Right ventricle myocardium inferior (tissue), 1 donor: ENCODE data around the gene REPS1. TPM values are rescaled to one million over a fixed set of nuclear protein-coding genes. Genes with fewer than 3 reads are reported as not detected.
A peak's percentile ranks its signal among the peaks of the same experiment; 100 is the strongest.

Experiments used
- ATAC-seq: fragments of 200-7000 bp; cut with Tn5 transposase; one replicate; pipeline ENCODE4 v1.9.1; 2020; ENCODE audit warnings: mild to moderate bottlenecking, moderate library complexity
- DNase-seq: peaks from one replicate; pipeline ENCODE4 v3.0.0; 2021; ENCODE audit errors: missing footprints
- intact Hi-C: fragments of 100-400 bp; cut with DNase I; formaldehyde crosslinking; loops from one replicate; pipeline ENCODE4 v1.11.0; 2022
- total RNA-seq: library from RNA; stranded (reverse); fragmentation: NEBNext Ultra II Directional; extraction: Animal tissue kit (Norgen Biotek cat#: 25700); gene quantifications from one replicate; pipeline ENCODE4 v1.2.1, GENCODE V29; 2021
- donor health status: DM: no; HTN: yes; CAD: no; lungs with severe emphysema.

The REPS1 gene
- total RNA-seq, 1 donor from 2014 or later, result 31.1 TPM

DNA sequence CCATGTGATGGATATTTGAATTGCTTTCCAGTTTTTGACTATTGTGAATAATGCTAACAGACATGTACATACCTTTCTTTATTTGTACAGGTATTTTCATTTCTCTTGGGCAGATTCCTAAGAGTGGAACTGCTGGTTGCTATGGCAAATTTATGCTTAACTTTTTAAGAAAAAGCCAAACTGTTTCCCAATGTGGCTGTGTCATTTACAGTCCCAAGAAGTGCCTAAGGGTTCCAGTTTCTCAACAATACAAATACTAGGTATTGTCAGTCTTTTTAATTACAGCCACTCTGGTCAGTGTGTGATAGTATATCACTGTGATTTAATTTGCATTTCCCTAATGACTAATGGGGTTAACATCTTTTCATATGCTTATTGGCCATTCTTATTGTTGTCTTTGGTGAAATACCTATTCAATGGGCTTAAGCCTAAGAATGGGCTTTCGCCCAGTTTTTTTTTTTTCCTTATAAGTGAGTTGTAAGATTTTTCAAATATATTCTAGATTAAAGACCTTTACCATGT is 10.3 kb downstream of the REPS1 start:
- no peak for ATAC-seq
- intact Hi-C loops, result no loop called here
- DNase-seq, result no peak

DNA sequence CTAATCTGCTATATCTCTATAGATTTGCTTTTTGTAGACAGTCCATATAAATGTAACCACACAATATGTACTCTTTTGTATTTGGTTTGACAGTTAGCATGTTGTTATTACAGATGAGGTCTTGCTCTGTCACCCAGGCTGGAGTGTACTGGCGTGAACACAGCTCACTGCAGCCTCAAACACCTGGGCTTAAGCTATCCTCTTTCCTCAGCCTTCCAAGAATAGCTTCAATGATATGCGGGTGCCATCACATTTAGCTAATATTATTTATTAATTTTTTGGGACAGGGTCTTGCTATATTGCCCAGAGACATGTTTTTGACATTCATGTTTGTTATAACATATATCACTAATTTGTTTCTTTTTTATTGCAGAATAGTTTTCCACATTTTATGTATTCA is 10.8 kb downstream of the REPS1 start:
- no peak for DNase-seq
- no peak for ATAC-seq
- intact Hi-C loops, result no loop called here

DNA sequence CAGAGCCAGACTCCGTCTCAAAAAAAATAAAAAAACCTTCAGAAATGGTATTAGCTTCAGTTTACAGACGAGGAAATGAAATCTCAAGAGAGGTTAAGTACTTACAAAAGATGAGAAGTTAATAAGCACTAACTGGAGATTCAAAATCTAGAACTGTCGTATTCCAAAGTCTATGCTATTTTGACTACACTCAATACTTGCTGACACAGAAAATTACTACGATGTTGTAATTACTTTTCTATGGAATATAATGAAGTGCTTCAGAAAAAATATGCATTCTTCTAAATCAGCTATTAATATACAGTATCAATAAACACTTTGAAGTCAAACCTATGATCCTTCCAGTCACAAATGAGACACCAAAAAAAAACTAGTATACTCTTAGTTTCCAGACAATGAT is 12.2 kb downstream of the REPS1 start:
- intact Hi-C loops, result no loop called here
- ATAC-seq, result no peak
- no peak for DNase-seq

DNA sequence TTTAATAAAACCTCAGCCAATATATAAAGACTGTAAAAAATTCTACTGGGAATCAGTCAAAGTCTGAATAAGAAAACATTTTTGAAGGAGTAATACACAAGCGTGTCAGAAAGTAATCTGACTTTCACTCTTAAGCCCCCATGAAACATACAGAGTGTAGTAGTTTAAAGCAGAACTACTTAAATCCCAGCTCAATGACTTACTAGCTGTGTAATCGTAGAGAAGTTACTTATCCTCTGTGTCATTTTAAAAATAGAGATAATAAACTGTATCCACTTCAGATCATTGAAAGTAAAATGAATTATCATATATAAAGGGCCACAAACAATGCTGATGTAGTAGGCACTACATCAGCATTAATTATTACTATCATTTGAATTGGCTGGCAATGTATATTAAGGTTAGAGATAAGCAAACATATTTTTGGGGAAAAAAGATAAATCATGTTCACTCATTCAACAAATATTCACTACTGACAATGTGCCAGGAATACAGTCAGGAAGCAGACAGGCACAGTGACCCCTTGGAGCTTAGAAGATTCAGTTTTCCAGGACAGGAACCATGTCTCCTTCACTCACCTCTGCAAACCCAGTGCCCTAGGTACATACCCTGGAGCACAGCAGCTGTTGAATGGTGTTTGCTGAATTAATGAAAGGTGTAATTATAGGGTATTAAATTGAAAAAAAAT is 14.4 kb downstream of the REPS1 start:
- no peak for DNase-seq
- no peak for ATAC-seq
- intact Hi-C loops, result no loop called here

DNA sequence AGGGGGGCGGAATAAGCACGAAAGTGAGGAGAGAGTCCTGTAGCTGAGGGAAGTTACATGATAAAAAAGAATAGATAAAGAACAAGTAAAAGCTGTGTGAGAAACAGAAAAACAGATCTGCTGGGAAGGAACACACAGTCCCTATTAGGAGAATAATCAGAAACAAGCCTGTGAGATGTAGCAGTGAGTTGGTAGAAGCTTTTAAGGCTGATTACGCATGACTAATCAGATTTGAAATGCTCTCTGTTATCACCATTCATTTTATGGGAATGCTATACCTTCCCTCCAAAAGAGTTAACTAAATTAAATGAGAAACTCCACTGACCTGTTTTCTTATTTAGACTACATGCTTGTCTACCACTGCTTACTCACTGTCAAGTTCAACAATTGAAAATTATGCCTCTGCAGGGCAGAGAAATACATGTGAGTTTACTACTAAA is 15.8 kb downstream of the REPS1 start:
- ATAC-seq (peak; percentile 35), DNase-seq (no peak)
- intact Hi-C loops, result no loop called here

DNA sequence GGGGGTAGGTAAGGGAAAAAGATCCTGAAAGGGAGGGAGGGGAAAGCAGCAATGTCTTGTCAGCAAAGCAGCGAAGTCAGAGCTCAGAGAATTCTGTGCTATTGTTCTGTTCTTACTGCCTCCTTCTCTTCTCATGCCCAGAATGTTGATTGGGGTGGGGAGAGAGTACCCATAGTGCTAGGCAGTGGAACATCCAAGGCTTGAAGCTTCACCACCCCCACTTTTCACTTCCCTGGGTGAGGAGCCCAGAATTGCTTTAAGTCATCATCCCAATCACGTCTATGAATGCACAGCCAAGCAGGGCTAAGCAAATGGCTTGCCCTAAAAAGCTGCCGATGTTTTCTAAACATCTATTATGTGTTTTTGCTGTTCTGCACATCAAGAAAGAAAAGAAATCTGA is 16.5 kb downstream of the REPS1 start:
- DNase-seq (no peak), ATAC-seq (peak; percentile 37)
- intact Hi-C loops, result no loop called here

DNA sequence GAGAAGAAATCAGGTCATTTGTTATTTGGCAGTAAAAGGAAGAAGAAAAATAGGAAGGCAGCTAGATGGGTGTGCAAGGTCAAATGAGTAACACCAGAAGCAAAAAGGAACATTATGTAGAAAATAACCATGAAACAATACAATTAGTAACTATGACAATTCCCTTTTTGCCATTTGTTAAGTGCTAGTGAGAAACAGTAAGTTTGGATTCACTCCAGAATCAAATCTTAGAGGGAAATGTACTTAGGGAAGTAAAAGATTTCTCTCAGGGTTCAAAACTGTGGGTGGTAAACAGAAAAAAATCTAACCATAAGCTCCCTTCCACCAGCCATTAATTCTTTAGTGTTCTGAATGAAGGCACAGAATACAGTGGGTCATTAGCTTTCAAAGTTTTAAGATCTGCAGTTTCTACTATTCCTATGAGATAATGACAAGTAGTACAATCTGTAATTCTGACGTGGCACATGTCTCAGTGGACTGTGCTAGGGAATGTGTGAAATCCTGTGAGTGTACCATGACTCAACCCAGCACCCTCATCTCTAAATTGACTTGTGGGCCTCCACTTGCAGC is 17.1 kb downstream of the REPS1 start:
- DNase-seq (no peak), ATAC-seq (peak; percentile 80)

DNA sequence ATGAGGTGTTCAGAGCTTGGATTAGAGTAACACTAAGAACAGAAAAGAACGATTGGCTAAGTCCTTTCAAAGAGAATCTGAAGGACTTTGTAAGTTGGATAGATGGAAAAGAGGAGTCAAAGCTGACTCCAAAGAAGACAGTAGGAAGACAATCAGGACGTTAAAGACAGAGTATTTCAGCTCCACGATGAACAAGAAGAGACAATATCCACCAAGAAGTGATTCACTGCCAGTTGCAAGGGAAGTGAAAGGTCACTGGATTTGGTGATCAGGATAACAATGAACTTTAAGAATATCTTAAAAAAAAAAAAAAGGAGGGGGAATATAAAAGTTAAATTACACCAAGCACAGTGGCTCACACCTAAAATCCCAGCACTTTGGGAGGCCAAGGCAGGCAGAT is 17.9 kb downstream of the REPS1 start:
- DNase-seq (no peak), ATAC-seq (no peak)
- intact Hi-C loops, result no loop called here

More for the DNA sequence above, 17.1 kb downstream of the REPS1 start:
- intact Hi-C loops, result no loop called here

DNA sequence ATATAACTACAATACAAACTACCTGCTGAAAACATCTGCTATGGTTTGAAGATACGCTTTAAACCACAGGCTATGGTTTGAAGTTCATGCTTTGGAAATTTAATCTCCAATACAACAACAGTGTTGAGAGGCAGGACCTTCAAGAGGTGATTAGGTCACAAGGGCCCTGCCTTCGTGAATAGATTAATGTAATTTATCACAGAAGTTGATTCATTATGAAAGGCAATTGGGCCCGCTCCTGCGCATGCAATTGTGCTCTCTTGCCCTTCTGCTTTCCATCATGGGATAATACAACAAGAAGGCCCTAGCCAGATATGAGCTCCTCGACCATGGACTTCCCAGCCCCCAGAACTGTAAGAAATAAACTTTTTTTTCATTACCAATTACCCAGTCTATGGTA is 21.2 kb downstream of the REPS1 start:
- no peak for ATAC-seq
- intact Hi-C loops, result no loop called here
- DNase-seq, result no peak

DNA sequence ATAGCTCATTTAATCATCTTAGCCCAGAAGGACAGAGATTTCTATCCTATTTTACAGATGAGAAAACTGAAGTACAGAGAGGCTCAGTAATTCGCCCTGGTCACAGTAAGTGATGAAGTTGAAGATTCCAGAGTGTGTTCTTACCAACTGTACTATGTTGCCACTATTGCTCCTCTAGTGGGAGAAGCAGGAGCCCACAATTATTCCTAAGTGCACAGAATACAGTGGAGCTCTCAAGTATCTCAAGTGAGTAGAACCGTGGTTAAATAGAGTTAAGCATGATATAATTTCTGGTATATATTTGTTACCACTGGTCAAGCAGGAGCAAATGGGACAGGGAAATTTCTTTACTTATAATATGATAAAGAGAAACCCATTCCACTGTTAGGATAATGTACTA is 22.1 kb downstream of the REPS1 start:
- DNase-seq (no peak), ATAC-seq (no peak)
- intact Hi-C loops, result no loop called here

DNA sequence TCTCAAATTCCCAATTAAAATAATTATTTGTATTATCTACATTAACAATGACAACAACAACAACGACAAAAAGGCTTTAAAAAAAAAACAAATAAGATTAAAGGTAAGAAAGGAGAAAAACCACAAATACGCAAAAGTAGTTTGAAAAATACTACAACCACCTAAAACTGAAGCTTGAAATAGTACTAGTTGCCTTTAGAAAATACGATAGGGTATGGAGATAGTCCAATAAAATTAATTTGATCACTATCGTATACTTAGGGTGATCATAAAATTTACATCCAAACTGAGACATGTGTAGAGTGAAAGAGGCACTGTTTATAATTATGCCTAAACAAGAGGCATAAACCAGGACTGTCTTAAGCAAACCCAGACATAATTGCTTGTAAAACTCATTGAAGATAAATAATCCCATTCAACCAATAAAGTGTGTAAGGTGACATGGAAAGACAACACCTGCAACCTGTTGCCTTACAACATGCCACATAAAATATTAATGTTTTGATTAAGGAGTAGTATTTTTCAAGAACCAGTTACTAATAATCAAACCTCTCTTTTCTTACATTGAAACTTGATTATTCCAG is 22.7 kb downstream of the REPS1 start:
- DNase-seq, result no peak

DNA sequence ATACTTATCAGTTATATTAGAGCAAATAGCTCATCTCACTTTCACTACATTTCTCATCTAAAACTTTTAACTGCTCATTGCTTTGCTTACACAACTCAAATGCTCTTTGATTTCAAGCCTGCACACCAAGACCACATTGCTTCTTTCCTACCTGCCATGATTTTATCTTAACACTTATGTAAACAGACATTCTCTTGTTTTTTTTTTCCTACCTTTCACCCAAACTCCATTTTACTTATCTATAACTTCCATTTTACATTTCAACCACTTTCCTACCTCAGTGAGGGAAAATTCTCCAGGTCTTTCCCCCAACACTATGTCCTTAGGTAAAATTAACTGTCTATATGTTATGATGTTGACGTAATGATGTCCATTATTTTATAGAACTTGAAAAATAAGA is 24.0 kb downstream of the REPS1 start:
- intact Hi-C loops, result no loop called here
- ATAC-seq (no peak), DNase-seq (no peak)

More for the DNA sequence above, 22.7 kb downstream of the REPS1 start:
- no peak for ATAC-seq
- intact Hi-C loops, result no loop called here

DNA sequence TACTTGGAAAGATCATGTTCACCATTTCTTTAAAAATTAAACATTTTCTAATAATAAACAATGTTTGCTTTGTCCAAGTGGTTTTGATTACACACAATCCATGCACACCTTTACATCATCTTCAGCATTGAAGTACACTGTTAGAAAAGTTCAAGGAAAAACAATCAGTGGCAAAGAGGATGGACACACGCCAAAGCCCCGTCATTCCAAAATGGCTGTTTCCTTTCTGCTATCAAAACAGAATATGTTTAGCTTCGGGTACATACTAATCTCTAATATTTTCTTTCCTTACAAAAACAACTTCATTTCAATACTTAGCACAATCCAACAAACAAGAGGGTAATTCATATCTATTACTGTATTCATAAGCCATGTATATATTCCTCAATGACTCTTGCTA is 24.5 kb downstream of the REPS1 start:
- DNase-seq (no peak), ATAC-seq (no peak)
- intact Hi-C loops, result no loop called here

DNA sequence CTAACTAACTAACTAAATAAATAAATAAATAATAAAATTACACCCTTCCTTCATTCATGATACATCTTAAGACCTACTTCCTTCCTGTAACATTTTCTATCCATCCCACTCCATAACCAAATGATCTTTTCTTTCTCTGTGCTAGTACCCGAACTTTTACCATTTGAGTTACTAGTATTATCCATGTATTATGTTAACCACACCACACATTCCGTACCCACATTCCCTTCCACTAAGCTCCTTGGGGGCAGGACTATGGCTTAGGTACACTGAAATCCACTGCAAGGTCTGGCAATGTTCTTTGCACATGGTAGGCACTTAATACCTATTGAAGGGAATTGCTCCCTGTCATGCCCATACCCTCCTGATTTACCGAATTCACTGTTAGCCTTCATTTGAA is 24.9 kb downstream of the REPS1 start:
- ATAC-seq (no peak), DNase-seq (no peak)
- intact Hi-C loops, result no loop called here

DNA sequence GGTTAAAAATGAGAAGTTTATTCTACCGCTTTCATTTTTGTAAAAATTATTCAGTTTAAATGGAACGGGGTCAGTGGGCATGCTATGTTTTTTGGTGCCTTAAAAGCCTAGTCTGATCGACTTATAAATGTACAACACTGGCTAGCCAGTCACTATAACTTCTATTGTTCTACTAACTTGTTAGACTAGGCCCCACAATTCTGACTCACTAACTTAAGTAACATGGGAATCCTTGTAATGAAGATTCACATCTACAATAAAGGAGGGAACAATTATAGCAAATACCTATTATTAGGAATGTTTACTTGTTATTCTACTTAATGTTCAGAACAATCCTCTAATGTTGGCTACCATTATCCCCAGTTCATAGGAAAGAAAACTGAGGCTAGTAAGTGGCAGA is 28.5 kb downstream of the REPS1 start:
- intact Hi-C loops, result no loop called here
- DNase-seq (no peak), ATAC-seq (no peak)

DNA sequence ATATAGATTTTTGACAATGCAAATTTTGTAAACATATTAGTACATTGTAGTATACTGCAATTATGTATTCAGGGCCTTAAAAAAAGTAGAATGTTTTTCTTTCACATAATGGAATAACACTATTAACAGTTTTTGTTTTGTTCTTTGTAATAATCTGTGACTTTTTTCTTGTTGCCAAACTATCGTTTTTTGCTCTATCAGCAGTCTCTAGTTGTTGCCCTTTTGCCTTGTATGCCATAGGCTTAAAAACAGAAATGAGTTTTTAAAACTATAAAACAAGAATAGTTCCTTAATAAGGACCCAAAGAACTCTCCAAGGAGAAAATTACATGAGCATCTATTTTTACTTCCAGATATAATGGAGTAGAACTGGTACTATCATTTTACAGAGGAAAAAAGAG is 29.5 kb downstream of the REPS1 start:
- intact Hi-C loops, result no loop called here
- ATAC-seq (no peak), DNase-seq (no peak)

DNA sequence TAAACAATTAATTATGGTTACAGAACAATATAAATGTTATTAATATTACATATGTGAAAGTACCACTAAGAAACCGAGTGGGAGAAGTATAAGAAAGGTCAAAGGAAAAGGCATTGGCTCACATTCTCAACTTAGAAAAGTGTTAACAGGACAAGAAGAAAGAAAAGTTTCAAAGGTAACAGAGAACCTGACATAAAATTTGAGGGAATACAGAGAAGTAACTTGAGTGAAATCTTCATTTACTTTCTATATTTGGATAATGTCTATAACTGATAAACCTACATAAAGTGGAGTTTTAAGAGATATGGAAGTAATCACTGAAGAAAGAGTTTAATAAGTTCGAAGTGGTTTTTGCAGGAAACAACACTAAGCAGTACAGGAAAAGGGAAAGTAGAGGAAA is 30.1 kb downstream of the REPS1 start:
- intact Hi-C loops, result no loop called here
- no peak for DNase-seq
- ATAC-seq, result no peak

DNA sequence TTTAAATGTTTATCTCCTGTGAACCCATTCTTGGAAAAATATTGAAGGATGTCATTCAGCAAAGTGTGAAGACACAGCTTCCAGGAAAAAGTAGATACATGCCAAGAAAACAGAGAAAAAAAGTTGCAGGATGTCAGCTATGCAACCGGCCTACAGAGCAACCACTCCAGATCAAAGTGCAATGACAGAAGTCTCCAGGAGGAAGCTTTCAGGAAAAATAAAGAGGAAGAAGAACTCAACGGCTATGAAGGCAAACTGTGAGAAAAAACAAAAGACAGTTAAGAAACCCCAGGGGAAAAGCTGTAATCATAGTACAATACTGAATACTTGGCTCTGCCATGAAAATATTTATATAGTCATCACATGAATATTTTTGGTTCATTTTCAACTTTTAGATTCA is 30.6 kb downstream of the REPS1 start:
- DNase-seq, result no peak
- intact Hi-C loops, result no loop called here
- ATAC-seq, result no peak

DNA sequence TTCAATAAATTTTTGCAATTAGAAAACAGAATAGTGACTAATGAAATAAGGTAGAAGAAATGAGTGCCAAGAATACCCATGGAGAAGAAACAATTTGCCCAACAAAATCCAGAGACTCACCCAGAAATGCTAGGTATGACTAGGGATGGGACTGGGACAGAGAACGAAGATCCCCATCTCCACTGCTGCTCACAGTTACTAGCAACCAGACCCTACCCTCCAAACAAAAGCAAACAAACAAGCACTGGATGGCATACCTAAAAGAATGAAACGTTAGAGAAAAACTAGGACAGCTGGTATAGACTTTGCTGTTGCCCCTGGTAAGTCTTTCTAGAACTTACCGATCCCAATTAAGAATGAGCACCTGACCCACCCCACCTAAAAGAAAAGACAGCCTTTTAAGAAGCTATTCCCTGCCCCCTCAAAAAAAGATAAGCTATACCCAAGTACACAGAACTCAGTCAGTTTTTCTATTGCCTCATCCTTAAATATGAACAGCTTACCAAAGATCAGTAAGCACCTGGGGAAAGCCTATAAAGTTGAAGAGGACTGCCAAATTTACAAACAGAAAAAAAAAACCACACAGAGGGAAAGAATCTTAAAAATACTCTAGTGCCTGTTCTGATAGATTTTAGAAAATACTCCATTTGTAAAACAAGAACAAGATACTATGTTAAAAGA is 31.7 kb downstream of the REPS1 start:
- no peak for DNase-seq
- intact Hi-C loops, result no loop called here
- no peak for ATAC-seq

DNA sequence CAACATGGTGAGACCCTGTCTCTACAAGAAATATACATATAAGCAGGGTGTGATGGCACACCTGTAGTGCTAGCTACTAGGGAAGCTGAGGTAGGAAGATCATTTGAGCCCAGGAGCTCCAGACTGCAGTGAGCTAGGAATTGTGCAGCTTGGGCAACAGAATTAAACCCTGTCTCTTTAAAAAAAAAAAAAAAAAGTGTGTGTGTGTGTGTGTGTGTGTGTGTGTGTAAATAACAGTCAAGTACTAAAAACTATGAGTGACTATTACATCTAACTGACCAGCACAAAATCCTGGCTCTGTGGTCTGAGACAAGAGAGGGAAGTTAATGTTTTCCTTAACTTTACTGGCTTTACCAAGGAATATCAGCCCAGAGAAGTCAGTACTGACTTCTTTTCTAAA is 32.8 kb downstream of the REPS1 start:
- intact Hi-C loops, result no loop called here
- DNase-seq (no peak), ATAC-seq (no peak)
